AG04449 (cell line): Measurements from ENCODE around the gene ITGA11.

Experiments
- CTCF ChIA-PET: fragments of 350-600 bp; formaldehyde crosslinking; extraction: SDS; loops from one replicate; lab custom pipeline; 2021; ENCODE audit warnings: antibody characterized with exemption; lab: Yijun Ruan, JAX
- POLR2A ChIA-PET: fragments of 400-600, 350-600 bp; formaldehyde crosslinking; extraction: SDS; loops from one replicate; lab custom pipeline; 2020; ENCODE audit warnings: antibody characterized with exemption, inconsistent platforms; lab: Yijun Ruan, JAX
- DNase-seq: peaks from one replicate; pipeline ENCODE4 v3.0.0-alpha.2; 2010; ENCODE audit warnings: low read depth, low spot score
- H3K4me3 ChIP-seq: 2 replicates; pipeline ENCODE4 v1.5.1; 2011; ENCODE audit warnings: low read depth, mild to moderate bottlenecking, control low read depth, low read length
- CTCF ChIP-seq: IDR thresholded peaks from one replicate; pipeline ENCODE4 v1.5.1; 2011; ENCODE audit warnings: mild to moderate bottlenecking, moderate library complexity, low read length, control low read depth, inconsistent platforms; ENCODE audit not compliant: insufficient read depth; ENCODE audit errors: missing control alignments

The ITGA11 gene

DNA sequence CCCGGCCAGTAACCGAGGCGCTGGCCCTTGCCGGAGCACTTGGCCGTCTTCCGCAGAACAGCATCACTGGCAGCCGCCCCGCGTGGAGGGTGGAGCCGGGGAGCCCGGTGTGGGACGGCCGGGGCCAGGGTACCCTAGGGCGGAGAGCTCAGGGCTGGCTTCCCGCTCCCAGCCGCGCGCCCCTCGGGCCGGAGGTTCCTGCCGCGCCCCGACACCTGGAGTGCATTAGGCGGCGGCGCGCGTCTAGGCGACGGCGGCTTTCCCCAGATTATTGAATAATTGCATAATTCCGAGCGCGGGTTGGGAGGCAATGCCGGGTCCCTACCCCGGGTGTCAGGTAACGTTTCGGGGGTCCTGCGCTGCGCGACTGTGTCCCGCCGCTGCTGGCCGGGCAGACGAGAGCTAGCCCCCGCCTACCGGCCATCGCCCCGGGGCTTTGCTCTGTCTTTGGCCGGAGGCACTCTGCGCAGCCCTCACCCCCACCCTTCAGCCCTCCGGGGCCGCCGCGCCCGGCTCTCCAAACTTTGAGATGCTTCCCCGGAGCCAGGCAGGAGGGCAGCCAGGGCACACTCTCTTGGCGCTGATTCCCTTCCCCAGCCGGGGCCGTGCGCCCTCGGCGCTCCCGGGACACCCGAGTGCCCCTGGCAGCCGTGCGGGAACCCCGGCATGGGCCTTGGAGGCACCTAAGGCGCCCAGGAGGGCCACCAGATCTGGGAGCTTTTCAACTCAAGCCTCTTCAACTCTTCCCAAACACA lies 749 bp downstream of the ITGA11 start:
- H3K4me3 ChIP-seq: peak overlapping the region; percentile 96
- ChIA-PET CTCF (interaction anchor here (1.1 to 9.6 kb wide), 10 partner anchors 11 to 444 kb away, joined by 3 to 78 read pairs (median 4); no protein-coding TSS in a partner anchor), POLR2A (interaction anchor here (0.8 to 3.7 kb wide), 12 partner anchors 9 to 388 kb away, joined by 3 to 22 read pairs (median 5); no protein-coding TSS in a partner anchor)
- DNase-seq: no peak
- TF ChIP-seq CTCF: no peak

DNA sequence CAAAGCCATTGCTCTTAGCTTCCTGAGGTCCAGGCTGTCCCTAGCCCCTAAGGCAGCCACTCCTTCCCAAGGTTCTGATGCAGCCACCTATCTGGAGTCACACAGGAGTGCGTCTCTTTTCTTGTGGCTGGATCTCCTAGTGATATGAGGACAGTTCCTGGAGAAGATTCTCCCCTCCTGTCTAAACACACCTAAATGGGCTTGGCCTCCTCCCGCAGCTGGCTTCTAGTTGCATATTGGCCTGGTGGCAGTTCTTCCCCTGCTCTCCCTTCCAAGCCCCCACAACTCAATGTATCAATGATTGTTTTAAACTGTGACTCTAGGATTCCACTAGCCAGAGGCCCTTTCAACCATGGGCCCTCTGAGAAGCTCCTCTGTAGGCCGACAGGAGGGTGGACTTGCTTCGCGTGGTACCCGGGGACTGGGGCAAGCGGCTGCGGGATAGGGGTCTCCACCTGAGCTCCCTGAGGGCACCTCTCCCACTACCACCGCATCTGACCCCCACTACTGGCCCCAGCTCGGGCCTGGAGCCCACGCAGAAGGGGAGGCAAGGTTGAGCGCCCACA lies 1.4 kb downstream of the ITGA11 start:
- CTCF ChIA-PET: interaction anchor here (0.9 to 9.6 kb wide), 15 partner anchors 10 to 445 kb away, joined by 3 to 78 read pairs (median 4); no protein-coding TSS in a partner anchor
- peak overlapping the region; percentile 96 for H3K4me3 ChIP-seq
- TF ChIP-seq CTCF: no peak
- no peak for DNase-seq
- POLR2A ChIA-PET: interaction anchor here (0.8 to 3.7 kb wide), 12 partner anchors 10 to 389 kb away, joined by 3 to 22 read pairs (median 6); no protein-coding TSS in a partner anchor

DNA sequence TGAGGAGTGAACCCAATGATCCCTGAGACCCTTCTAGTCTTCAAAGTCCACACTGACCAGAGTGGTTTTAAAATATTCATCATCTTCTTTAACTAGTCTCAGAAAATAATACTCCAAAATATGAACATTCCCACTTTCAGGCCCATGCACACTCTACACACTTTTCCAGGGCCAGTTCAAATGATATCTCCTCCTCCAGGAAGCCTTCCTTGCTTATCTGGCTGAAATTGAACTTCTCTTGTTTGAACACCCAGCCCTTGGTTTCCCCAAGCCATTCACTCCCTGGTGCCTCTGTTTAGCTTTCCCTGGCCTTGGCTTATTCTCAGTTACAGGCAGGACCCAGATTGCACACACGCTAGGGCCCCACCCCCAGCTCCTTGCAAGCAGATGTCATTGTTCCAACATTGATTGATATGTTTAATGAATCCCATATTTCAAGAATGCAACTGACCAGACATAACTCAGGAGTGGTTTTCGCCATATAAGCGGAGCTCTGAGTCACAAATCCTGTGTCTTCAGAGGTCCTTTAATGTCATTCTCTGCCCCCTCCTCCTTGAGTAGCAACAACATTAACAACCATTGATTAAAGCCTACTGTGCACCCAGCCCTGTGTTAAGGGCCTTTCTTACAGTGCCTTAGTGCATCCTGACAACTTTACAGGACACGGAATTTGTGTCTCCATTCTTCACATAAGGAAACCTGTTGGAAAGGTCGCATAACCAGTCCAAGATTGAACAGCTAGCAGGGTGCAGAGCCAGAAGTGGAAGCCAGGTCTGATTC lies 2.1 kb downstream of the ITGA11 start:
- TF ChIP-seq CTCF: no peak
- POLR2A ChIA-PET: interaction anchor here (1.0 to 3.7 kb wide), 9 partner anchors 11 to 390 kb away, joined by 3 to 22 read pairs (median 6); no protein-coding TSS in a partner anchor
- CTCF ChIA-PET: interaction anchor here (0.9 to 9.6 kb wide), 14 partner anchors 10 to 446 kb away, joined by 3 to 78 read pairs (median 4); no protein-coding TSS in a partner anchor
- DNase-seq: no peak
- peak overlapping the region; percentile 96 for H3K4me3 ChIP-seq

- ChIA-PET CTCF (interaction anchor here (0.9 to 9.6 kb wide), 5 partner anchors 113 to 246 kb away, joined by 3 to 78 read pairs (median 5); no protein-coding TSS in a partner anchor), POLR2A (interaction anchor here (1.2 to 1.4 kb wide), 4 partner anchors 51 to 96 kb away, joined by 3 to 6 read pairs (median 4); no protein-coding TSS in a partner anchor)
- TF ChIP-seq CTCF: no peak
Measured at GRCh38 chr15:68428431-68428940, 3.5 kb downstream of the ITGA11 start.

DNA sequence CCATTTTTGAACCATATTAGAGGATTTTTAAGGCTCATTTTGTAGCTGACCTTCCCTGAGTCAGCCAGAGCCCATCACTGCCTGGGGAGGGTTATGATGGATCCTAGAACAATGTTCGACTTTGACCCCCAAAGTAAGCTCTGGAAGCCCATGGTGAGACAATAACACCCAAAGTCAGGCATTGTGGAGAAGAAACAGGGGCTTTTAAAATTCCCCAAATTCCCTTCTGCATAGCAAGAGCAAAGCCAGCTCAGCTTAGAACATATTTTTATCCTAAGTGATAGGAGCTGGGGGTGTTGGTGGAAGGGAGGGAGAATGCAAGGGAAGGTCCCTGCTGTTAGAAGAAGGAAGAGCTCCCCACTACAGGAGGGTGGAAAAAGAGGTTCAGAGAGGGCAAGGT lies 4.0 kb downstream of the ITGA11 start:
- ChIA-PET POLR2A (interaction anchor here (1.2 to 1.4 kb wide), 4 partner anchors 52 to 97 kb away, joined by 3 to 6 read pairs (median 4); no protein-coding TSS in a partner anchor), CTCF (interaction anchor here (0.9 to 9.6 kb wide), 5 partner anchors 10 to 247 kb away, joined by 3 to 78 read pairs (median 5); no protein-coding TSS in a partner anchor)
- H3K4me3 ChIP-seq: peak overlapping the region; percentile 96
- TF ChIP-seq CTCF: no peak
- no peak for DNase-seq

More at GRCh38 chr15:68428431-68428940, 3.5 kb downstream of the ITGA11 start:
- DNase-seq: no peak
- H3K4me3 ChIP-seq: peak overlapping the region; percentile 96
